ENCODE data around the gene MAGEB17.
"Not testable (repeated sequence)": the region's sequence is repeated elsewhere in the genome, so short reads cannot be mapped to it uniquely, and the experiment has no call there.

MAGEB17 gene, protein sequence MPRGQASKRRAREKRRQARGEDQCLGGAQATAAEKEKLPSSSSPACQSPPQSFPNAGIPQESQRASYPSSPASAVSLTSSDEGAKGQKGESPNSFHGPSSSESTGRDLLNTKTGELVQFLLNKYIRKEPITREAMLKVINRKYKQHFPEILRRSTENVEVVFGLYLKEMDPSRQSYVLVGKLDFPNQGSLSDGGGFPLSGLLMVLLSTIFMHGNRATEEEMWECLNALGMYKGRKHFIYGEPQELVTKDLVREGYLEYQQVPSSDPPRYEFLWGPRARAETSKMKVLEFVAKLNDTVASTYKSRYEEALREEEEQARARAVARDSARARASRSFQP

DNA sequence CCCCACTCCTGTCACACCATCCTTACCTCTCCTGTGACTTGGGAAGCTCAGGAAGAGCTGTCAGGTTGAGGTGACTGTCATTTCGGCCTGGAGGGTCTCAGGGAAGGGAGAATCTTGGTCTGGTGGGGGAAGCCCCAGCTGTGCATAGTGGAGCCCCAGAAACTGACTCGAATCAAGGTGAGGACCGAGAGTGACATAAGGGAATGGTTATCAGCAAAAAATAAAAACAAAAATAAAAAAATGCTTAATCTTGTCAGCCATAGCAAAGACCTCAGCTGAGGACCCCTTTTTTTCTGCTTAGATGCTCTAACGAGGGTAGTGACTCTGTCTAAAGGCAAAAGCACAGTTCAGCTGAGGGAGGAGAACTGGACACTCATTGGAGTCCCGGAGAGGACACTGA, at the start of gene MAGEB17:
Gene MAGEB17 (plus strand): TSS at position 301 of the 400 bp plus-strand sequence. CDS start 2,902 bp downstream, outside the sequence.
- no peak for DNase-seq

DNA sequence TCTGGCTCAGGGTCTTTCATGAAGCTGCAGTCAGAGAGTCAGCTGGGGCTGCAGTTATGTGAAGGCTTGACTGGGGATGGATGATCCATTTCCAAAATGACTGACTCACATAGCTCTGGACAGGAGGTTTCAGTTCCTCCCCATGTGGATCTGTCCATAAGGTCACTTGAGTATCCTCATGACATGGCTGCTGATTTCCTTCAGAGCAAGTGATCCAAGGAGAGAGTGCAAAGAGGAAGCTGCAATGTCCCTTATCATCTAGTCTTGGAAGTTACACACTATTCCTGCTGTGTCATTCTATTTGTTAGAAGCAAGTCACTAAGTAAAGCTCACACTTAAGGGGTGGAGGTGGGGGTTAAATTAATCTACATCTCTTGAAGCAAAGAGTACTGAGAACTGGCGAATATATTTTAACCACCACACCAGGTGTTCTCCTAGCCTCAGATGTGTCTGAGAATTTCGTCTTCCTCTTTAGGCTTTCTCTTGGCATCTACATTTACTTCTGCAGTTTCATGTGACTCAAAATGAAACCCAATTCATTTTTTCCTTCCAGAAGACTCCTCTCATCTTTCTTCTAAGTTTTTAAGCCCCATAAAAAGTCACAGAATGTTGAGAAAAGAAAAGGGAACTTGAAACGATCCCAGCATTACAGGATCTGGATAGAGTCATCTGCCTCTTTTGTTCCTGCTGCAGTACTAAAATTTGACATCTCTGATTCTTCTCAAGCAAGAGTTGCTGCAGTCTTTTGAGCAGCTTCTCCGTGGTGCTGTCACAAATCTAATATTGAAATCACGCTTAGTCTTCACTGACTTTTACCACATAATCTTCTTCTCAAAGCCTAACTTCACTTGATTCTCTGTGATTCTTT, 47.7 kb upstream of the MAGEB17 start:
- no peak for DNase-seq

DNA sequence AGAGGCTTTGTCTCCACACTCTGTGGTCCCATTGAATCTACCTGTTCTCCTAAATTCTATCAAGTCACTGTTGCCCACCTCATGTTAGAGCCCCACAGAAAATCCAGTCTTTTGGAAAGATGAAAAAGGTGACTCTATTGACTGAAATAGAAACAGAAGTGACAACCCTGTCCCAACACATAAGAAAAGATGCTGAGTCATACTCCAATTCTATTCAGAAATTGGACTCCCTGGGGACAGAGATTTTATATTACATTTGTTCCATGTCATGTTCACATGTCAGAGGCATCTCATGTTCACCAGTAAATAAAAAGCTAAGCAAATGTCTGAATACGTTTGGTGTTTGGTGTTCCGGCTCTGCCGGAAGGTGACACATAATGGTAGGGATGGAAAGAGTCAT, 46.9 kb upstream of the MAGEB17 start:
- DNase-seq = no peak

DNA sequence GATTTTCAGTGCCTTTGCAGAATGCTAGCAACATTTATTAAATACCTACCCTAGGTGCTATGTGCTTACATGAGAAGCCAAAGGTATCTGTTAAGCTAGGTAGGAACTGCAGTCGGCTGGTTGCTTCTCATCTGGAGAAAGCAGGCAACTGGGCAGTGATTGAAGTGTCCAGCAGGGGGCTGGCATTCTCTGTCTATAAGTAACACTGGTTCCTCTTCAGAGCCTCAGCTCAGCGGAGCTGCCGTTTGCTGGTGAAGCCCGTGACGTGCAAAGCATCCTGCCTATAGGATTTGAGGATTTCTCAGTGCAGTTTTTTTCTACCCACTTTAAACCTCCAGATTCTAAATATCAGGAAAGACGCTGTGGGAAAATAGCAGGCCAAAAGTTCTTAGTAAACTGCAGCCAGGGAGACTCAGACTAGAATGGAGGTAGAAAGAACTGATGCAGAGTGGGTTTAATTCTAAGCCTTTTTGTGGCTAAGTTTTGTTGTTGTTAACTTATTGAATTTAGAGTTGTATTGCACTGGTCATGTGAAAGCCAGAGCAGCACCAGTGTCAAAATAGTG, 44.0 kb upstream of the MAGEB17 start, which contains the start of gene GRPR:
Gene GRPR (plus strand): TSS at position 344 of the 565 bp plus-strand sequence. CDS start 389 bp downstream, outside the sequence.
- DNase-seq = peak in 45 of 56 donors; percentile 0 to 74 (median 16)

DNA sequence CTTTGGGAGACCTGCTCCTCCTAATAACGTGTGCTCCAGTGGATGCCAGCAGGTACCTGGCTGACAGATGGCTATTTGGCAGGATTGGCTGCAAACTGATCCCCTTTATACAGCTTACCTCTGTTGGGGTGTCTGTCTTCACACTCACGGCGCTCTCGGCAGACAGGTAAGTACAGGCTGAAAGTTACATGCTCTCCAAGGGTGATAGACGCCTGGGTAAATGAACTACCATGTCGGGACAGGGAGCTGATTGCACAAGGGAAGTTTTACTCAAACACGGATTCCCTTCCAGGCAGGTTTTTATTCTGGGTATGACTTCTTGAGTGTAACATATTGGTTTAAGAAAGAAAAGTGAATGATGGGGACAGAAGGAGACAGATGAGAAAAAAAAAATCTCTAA, 43.1 kb upstream of the MAGEB17 start:
- no peak for DNase-seq

DNA sequence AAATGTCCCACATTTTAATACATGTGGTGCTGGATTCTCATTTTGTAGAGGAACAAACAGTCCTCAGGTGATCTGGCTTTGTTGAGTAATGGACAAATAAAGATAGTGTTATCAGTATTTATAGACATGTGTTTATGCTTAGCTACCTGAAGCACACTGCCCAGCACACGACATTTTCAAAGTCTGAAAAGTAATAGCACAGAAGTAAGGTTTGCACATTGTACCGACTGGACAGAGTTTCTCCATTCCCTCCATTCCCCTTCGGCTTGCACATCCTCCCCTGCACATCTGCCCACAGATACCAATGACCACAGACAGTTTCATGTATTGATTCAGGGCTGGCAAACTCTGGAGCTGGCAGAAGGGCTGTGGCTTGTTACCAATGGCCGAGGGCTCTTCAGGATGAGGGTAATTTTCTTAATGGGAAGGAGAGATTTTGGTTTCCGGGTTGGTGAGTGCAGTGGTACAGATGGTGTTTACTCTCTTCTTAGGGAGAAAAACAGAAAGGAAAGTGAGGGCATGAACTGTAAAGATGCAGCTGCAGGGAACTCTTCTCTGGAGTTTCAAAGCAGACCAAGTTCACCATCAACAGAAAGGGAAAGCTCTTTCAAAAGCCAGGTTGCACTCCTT, 41.6 kb upstream of the MAGEB17 start:
- DNase-seq = no peak

DNA sequence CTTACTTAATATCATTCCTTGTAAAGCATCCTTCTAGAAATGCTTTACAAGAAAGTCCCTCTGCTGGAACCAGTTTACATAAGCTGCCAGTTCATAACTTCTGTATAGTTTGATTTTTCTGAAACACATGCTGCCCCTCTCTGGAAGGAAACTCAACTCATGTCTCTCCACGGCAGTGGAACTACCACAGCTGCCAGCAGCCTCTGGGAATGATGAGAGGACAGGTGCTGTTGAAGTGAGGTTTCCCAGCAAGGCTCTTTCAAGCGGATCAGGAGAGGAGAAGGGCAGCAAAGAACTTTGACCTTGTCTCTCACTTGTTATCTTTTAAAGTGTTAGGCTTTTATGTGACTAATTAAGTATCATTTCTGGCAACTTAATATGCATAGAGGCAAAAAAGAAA, 36.6 kb upstream of the MAGEB17 start:
- DNase-seq = no peak

DNA sequence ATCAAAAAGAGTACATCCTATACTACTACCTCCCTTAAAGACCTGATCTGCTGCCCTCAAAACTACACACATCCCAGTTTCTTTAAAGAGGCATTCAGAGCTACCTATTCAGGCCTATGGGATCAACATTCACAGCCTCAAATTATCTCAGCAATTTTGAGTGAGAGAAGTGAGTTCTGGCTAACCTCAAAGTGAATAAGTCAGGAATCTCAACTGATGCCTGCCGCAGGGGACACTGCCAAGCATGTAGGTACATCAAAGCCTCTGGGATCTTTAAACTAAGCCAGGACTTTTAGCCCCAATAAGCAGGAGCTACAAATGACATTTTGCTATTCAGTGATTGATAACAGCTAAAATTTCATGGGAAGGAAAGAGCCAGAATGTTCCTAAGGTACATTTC, 32.3 kb upstream of the MAGEB17 start:
- no peak for DNase-seq

DNA sequence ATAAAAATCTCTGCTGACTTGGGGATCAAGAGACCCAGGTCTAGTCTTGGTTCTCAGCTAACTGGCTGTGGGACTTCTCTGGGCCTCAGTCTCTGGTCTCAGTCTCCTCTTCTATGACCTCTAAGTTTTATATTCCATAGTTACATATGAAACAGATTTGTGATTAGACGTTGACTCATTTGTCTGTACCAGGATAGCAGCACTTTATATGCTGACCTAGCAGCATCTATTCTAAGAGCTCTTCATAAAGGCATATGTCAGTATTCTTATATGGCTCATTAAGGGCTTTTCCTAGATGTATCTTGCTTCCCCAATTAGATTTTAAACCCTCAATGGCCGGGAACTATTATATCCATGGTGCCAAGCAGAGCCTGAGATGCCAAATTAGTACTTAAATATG, 31.2 kb upstream of the MAGEB17 start:
- DNase-seq = no peak

DNA sequence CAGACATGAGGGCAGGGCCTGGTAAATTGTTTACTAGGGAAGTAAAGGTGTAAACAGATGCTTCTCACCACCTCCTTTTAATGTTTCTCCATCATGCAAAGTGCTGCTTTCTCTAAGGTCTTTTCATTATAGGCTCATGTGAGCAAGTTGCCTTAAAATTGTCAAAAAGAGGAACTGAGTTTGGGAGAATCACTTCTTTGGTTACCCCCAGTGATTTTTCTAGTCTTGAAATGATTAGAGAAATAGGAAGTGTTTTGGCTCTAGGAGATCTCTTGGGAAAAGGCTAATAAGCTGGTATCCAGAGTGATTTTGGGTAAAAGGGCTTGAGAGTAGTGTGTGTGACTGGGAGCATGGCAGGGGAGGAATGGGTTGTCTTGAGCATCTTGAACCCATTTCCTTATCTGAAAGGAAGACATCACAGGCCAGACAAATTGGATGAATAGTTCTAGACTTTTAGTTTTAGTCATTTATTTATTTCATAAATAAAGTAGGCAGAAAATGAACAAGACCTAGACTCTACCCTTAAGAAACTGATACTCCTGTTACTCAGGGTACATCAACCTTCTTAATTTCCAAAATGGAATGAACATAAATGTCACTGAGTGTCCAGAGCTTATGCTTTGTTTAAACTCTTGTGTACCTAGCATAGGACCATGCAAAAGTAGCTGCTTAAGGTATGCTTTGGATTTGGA, 29.7 kb upstream of the MAGEB17 start:
- no peak for DNase-seq

DNA sequence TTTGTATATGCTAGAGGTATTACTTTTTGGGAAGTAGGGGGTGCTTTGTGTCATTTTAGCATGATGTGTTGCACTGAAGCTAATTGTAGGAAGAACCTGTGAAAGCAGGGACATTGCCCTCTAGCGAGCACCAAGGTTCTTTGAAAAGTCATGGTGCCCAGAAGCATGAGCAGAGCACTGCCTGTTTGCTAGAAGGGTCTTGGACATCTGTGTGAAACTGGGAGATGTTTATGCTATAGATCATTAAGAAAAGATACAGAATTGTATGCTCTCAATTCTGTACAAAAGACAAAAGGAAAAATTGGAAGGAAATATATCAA, 29.2 kb upstream of the MAGEB17 start:
- no peak for DNase-seq

DNA sequence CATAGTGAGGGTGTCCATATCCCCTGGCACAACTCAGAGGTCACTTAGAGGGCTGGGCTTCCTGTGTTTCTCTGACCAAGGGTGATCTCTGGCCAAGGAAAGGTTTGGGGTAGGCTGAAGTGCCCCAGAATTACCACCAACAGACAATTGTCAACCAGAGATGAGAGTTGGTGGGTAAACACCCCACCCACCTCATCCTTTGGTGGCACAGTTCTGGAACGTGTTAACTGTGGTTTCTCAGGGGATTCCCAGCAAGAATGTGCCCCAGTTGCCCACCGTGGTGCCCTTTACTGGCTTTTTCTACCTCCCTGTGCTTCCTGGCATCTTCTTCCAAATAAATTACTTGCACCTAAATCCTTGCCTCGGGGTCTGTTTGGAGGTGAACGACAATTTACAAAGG, 26.8 kb upstream of the MAGEB17 start:
- no peak for DNase-seq

DNA sequence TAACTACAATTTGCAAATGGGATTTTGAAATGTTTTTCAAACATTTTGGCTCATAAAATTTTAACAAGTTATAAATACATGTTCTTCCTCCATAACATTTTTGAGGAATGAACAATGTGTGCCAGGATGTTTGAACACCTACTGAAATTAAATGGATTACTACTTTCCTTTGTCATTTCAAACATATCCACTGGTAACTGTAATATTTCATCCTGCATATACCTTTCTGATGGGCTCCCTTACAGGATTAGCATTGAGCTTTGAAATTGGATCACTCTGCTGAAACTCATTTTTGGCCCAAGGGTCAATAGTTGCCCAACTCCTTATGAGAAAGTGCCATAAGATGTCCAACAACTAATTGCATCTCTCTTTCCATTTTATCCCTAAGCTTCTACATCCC, 26.3 kb upstream of the MAGEB17 start:
- no peak for DNase-seq

DNA sequence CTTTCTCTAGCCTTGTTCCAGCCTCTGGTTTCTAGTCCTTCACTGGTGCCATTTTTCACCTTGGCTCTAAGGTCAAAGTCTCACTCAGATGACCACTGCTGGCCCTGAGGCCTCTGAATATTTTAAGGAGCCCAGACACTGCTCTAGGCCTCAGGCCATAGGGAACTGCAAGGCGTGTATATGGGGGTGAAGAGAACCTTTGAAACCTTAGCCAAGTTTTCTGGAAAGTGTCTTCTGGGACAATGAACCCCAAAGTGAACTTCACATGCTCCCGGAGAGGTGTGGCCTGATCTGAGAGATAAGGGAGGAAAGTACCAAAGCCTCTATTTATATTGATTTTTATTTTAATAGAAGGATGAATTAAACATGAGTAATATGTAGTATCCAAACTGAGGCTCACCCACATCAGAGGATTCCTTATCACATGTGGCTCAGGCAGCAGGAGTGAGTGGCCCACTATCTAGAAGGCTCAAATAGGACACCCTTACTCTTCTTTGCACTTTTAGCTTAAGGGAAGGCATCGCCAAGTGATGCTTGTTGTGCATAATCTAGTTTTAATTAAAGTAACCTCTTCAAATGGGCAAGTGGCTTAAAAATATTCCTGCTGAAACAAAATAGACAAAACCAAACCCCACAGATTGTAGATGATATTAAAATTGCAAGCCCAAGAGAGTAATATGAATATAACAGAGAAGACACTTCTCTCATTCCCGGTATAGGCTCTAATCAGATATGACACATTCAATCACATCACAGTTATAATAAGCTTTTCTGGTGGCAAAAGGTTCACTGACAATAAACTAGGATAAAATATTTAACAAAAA, 25.6 kb upstream of the MAGEB17 start:
- no peak for DNase-seq

DNA sequence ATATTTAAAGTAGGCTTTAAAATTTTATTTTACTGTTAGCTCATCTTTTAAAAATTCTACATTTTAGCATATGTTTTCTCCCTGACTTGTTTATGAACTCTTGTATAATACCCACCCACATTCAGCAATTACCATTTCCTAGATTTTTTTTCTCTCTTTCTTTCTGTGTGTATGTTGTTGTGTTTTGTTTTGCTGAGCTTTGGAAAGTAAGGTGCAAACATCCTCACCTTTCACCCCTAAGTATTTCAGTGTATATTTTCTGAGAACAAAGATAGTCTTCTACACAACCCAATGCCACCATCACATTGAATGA, 25.1 kb upstream of the MAGEB17 start:
- DNase-seq = no peak

DNA sequence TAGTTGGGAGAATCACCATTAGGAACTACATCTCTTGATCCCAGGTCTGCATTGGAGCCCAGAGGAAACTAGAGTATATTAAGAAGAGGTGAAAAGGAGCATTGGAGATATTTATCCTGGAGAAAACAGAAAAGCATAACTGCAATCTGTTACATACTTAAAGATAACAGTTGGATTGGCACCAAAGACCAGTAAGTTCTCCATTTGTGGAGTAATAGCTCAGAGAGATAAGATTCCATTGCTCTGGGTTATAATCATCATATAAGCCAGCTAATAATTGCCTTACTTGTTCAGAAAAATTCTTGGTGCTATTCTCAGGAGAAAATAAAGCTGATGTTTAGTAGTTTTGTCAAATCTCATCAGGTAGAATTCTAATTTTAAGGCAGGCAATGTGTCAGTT, 23.3 kb upstream of the MAGEB17 start:
- DNase-seq = no peak

DNA sequence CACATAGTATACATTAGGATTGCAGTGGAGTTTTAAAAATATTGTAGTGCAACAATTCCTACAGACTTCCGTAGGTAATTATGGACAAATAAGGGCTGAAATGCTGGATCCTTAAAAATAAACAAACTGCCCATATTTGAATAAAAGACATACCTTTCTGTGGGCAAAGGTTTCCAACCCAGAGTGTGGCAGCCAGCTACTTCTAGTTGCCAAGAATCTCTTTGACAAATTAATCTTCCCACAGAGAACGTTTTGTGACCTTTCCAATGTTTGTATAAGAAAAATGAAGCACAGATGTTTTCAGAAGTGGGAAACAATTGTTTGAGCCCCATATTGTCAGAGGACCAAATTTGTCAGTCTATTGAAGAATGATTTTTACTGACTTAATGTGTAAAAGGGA, 22.9 kb upstream of the MAGEB17 start:
- DNase-seq = no peak

DNA sequence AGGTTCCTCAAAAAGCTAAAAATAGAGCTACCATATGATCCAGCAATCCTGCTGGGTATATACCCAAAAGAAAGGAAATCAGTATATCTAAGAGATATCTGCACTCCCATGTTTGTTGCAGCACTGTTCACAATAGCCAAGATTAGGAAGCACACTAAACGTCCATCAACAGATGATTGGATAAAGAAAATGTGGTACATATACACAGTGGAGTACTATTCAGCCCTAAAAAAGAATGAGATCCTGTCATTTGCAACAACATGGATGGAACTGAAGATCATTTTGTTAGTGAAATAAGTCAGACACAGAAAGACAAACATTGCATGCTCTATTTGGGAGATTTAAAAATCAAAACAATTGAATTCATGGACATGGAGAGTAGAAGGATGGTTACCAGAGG, 22.2 kb upstream of the MAGEB17 start:
- not testable (repeated sequence) for DNase-seq

DNA sequence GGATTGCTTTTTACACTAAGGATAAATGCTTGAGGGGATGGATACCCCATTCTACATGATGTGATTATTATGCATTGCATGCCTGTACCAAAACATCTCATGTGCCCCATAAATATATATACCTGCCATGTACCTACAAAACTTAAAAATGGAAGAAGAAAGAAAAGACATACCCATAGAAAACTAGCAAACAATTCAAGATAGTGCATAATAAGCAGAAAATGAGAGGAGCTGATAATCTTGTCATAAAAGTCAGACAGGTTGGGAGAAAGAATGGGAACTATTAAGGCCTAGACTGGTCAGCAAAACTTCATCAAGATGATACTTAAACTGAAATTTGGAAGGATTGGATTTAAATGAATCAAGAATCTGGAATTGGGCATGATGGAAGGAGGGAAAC, 21.6 kb upstream of the MAGEB17 start:
- no peak for DNase-seq

DNA sequence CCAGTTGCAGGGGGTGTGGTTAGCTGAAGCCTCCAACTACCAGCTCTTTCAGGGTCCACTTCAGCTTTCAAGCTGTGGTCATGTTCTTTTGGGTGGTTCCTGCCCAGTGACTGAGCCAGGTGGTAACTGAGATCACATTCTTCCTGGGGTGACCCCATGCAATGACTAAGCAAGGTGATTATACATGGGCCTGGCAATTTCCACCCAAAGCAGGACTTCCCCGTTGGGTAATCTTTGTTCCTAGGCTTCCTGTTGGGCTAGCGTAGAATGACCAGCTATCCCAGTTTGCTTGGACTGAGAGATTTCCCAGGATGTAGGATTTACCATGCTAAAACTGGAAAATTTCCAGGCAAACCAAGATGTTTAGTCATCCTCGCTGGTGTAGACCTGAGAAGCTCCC, 18.4 kb upstream of the MAGEB17 start:
- DNase-seq = no peak

Measured in nucleus accumbens (tissue), 56 donors.